RWPE1 (cell line): Measurements from ENCODE around the gene HOXA11.

Experiments used
- CTCF ChIA-PET: fragments of 350-600 bp; sonication (Branson Sonifier 250); formaldehyde crosslinking; extraction: SDS; loops from one replicate; lab custom pipeline; 2021; lab: Yijun Ruan, JAX
- POLR2A ChIA-PET: fragments of 400-600 bp; formaldehyde crosslinking; extraction: SDS; loops from one replicate; lab custom pipeline; 2020; ENCODE audit warnings: antibody characterized with exemption; ENCODE audit not compliant: low non-redundant PET; lab: Yijun Ruan, JAX
- DNase-seq: peaks from one replicate; pipeline ENCODE4 v3.0.0; 2012; ENCODE audit warnings: low spot score
- H3K27ac ChIP-seq: fragments of 450-650 bp; 2 replicates; pipeline ENCODE4 v1.5.1; 2017
- TF ChIP-seq, protein P1 (sequence below): fragments of 450-650 bp; conservative IDR thresholded peaks from 2 replicates; pipeline ENCODE4 v1.5.1; 2017; ENCODE audit warnings: low read depth, mild to moderate bottlenecking

HOXA11 gene

GRCh38 chr7:27165996-27166530, 19.0 kb downstream of the HOXA11 start:
- TF ChIP-seq, protein P1, sequence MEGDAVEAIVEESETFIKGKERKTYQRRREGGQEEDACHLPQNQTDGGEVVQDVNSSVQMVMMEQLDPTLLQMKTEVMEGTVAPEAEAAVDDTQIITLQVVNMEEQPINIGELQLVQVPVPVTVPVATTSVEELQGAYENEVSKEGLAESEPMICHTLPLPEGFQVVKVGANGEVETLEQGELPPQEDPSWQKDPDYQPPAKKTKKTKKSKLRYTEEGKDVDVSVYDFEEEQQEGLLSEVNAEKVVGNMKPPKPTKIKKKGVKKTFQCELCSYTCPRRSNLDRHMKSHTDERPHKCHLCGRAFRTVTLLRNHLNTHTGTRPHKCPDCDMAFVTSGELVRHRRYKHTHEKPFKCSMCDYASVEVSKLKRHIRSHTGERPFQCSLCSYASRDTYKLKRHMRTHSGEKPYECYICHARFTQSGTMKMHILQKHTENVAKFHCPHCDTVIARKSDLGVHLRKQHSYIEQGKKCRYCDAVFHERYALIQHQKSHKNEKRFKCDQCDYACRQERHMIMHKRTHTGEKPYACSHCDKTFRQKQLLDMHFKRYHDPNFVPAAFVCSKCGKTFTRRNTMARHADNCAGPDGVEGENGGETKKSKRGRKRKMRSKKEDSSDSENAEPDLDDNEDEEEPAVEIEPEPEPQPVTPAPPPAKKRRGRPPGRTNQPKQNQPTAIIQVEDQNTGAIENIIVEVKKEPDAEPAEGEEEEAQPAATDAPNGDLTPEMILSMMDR, result no peak
- ChIA-PET POLR2A (interaction anchor here (0.7 kb wide), 1 partner anchor 23 kb away, joined by 3 read pairs; the partner anchor contains the start of gene HOXA5), CTCF (interaction anchor here (0.5 to 1.4 kb wide), 7 partner anchors 12 to 220 kb away, joined by 3 to 5 read pairs (median 3); no protein-coding TSS in a partner anchor)
- H3K27ac ChIP-seq, result peak overlapping the region; percentile 96
- DNase-seq, result no peak

- TF ChIP-seq, protein P1, result no peak
- ChIA-PET POLR2A (interaction anchor here (0.5 to 0.7 kb wide), 2 partner anchors 14 to 22 kb away, joined by 3 read pairs; partner anchors contain the start of gene HOXA5), CTCF (interaction anchor here (0.5 to 1.4 kb wide), 6 partner anchors 13 to 220 kb away, joined by 3 to 5 read pairs (median 3); no protein-coding TSS in a partner anchor)
- DNase-seq, result peak; percentile 87
- peak within 1 kb of the TSS; percentile 96 for H3K27ac ChIP-seq
These were observed 19.7 kb downstream of the HOXA11 start, which contains the start of gene HOXA9 for GRCh38 chr7:27165089-27165995. HOXA9 (minus strand) TSS chr7:27165537; CDS start chr7:27165457, 80 bp downstream.

- peak overlapping the region; percentile 96 for H3K27ac ChIP-seq
- TF ChIP-seq, protein P1, result peak; percentile 58
- ChIA-PET CTCF (interaction anchor here (0.6 to 1.2 kb wide), 4 partner anchors 9 to 211 kb away, joined by 3 to 6 read pairs (median 3); partner anchors contain the start of gene HOXA10), POLR2A (no interaction called here)
- DNase-seq, result no peak
These were observed 20.5 kb downstream of the HOXA11 start for GRCh38 chr7:27164367-27165088.

DNA sequence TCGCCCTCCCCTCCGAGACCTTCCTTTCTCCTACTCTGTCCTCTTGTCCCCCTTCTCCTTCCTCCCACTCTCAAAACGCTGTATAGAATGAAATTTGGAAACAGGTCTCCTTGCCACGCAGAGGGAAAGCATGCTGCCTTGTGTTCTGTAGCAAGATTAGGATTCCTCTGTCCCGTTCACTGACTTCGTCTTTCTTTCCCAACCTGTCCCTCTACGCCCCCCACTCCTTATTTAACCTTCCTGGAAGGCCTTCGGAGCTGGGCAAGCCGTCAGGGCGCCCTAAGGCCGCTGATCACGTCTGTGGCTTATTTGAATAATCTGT, 21.0 kb downstream of the HOXA11 start:
- H3K27ac ChIP-seq, result peak overlapping the region; percentile 96
- ChIA-PET CTCF (interaction anchor here (0.8 to 1.2 kb wide), 2 partner anchors 10 to 16 kb away, joined by 3 to 6 read pairs; partner anchors contain the start of gene HOXA10), POLR2A (no interaction called here)
- TF ChIP-seq, protein P1, result no peak
- DNase-seq, result no peak

GRCh38 chr7:27163288-27164044, 21.6 kb downstream of the HOXA11 start:
- CTCF ChIA-PET, result interaction anchor here (0.7 to 1.3 kb wide), 4 partner anchors 8 to 614 kb away, joined by 3 to 6 read pairs (median 6); partner anchors contain the start of gene HOXA10
- TF ChIP-seq, protein P1, result no peak
- H3K27ac ChIP-seq, result peak overlapping the region; percentile 96
- POLR2A ChIA-PET, result no interaction called here
- no peak for DNase-seq
